Stimulated activated CD8-positive, alpha-beta memory T cell treated with anti-CD3 and anti-CD28 coated beads, Interleukin-7, amount 100 ng/mL, for 4 hours (primary cell): ENCODE measurements around the gene RASGEF1B.

Source experiments
- DNase-seq, 2 donors: peaks; one replicate each; pipeline ENCODE4 v3.0.0-alpha.2; 2020; ENCODE audit warnings: low read depth in 2 of 2

The RASGEF1B gene

GRCh38 chr4:81399306-81400086, 72.2 kb downstream of the RASGEF1B start:
- no peak for DNase-seq

- DNase-seq, result no peak
Observed at GRCh38 chr4:81398379-81398778, 73.3 kb downstream of the RASGEF1B start.

- no peak for DNase-seq
Observed at GRCh38 chr4:81397635-81398034, 74.1 kb downstream of the RASGEF1B start.

GRCh38 chr4:81395239-81395638, 76.5 kb downstream of the RASGEF1B start:
- no peak for DNase-seq

GRCh38 chr4:81392164-81392563, 79.5 kb downstream of the RASGEF1B start:
- no peak for DNase-seq

GRCh38 chr4:81389720-81390119, 82.0 kb downstream of the RASGEF1B start:
- DNase-seq, result no peak

- DNase-seq, result no peak
Observed at GRCh38 chr4:81380437-81380836, 91.3 kb downstream of the RASGEF1B start.

GRCh38 chr4:81378386-81378785, 93.3 kb downstream of the RASGEF1B start:
- DNase-seq, result no peak

GRCh38 chr4:81377191-81377590, 94.5 kb downstream of the RASGEF1B start:
- DNase-seq, result no peak

GRCh38 chr4:81376720-81377119, 95.0 kb downstream of the RASGEF1B start:
- DNase-seq, result no peak
